CD4-positive, alpha-beta memory T cell (primary cell): ENCODE results near the gene TMEM115. TPM values are rescaled to one million over a fixed set of nuclear protein-coding genes. Genes with fewer than 3 reads are reported as not detected.

Source experiments
- CTCF ChIA-PET: fragments of 350-600 bp; sonication (Branson Sonifier 250); formaldehyde crosslinking; loops from one replicate; lab custom pipeline; 2021; ENCODE audit warnings: inconsistent platforms; ENCODE audit not compliant: partially characterized antibody; lab: Charles Lee
- POLR2A ChIA-PET: fragments of 350-600 bp; sonication (Branson Sonifier 250); formaldehyde crosslinking; loops from one replicate; lab custom pipeline; 2021; ENCODE audit not compliant: partially characterized antibody; lab: Charles Lee
- DNase-seq, 5 donors: peaks; one replicate each; pipeline versions ENCODE4 v3.0.0 to v3.0.0-alpha.2; 2020 to 2022; ENCODE audit warnings: mixed read lengths in 1 of 5
- H3K27ac ChIP-seq: one replicate; pipeline ENCODE4 v1.7.0; 2013; ENCODE audit warnings: low read depth, low read length
- H3K27me3 ChIP-seq: 2 replicates; pipeline ENCODE4 v1.7.0; 2013; ENCODE audit warnings: mild to moderate bottlenecking, low read length, moderate library complexity; ENCODE audit not compliant: insufficient read depth
- H3K36me3 ChIP-seq: 2 replicates; pipeline ENCODE4 v1.7.0; 2013; ENCODE audit warnings: mild to moderate bottlenecking, low read length, moderate library complexity; ENCODE audit not compliant: insufficient read depth
- H3K4me1 ChIP-seq: 2 replicates; pipeline ENCODE4 v1.7.0; 2013; ENCODE audit warnings: mild to moderate bottlenecking, low read length, moderate library complexity; ENCODE audit not compliant: insufficient read depth
- H3K4me3 ChIP-seq, 2 donors: one replicate each; pipeline ENCODE4 v1.7.0; 2013; ENCODE audit warnings: low read length in 2 of 2, mild to moderate bottlenecking in 1 of 2
- H3K9me3 ChIP-seq, 2 donors: one replicate each; pipeline ENCODE4 v1.7.0; 2013; ENCODE audit warnings: low read length in 2 of 2, control low read depth in 1 of 2; ENCODE audit not compliant: control insufficient read depth in 1 of 2
- H3K27ac Mint-ChIP-seq, 7 donors: one replicate each; pipeline ENCODE4 v1.8.0; 2020 to 2021; ENCODE audit warnings: mixed read lengths in 7 of 7, mild to moderate bottlenecking in 6 of 7, inconsistent platforms in 3 of 7, moderate library complexity in 3 of 7
- H3K27me3 Mint-ChIP-seq, 2 donors: one replicate each; pipeline ENCODE4 v1.8.0; 2020 to 2021; ENCODE audit warnings: mixed read lengths in 2 of 2
- H3K36me3 Mint-ChIP-seq, 2 donors: one replicate each; pipeline ENCODE4 v1.8.0; 2020 to 2021; ENCODE audit warnings: mixed read lengths in 2 of 2, inconsistent platforms in 1 of 2, mild to moderate bottlenecking in 1 of 2
- H3K4me1 Mint-ChIP-seq, 4 donors: one replicate each; pipeline ENCODE4 v1.8.0; 2020 to 2021; ENCODE audit warnings: mixed read lengths in 4 of 4, mild to moderate bottlenecking in 1 of 4
- H3K4me3 Mint-ChIP-seq, 8 donors: one replicate each; pipeline ENCODE4 v1.8.0; 2020 to 2021; ENCODE audit warnings: mixed read lengths in 8 of 8, mild to moderate bottlenecking in 7 of 8, moderate library complexity in 6 of 8, inconsistent platforms in 3 of 8
- H3K9me3 Mint-ChIP-seq, 8 donors: one replicate each; pipeline ENCODE4 v1.8.0; 2020 to 2021; ENCODE audit warnings: mixed read lengths in 8 of 8, mild to moderate bottlenecking in 5 of 8, inconsistent platforms in 3 of 8, moderate library complexity in 1 of 8
- intact Hi-C: fragments of 100-400 bp; cut with micrococcal nuclease; formaldehyde crosslinking; loops from one replicate; pipeline ENCODE4 v1.15.1; 2023
- polyA plus RNA-seq, 2 donors: library from polyadenylated mRNA; unstranded; fragments of 300-500 nt; fragmentation: Illumina TruSeq; gene quantifications; one replicate each; pipeline ENCODE4 v1.2.3, GENCODE V29; 2021
- total RNA-seq, 2 experiments: library from RNA; stranded (reverse); gene quantifications; one replicate each; pipeline ENCODE4 v1.2.3, GENCODE V29; 2021

TMEM115 gene
- total and polyA plus RNA-seq, 4 experiments from 2014 or later, result 28.6 to 38.4 (median 32.8) TPM

- H3K27me3 Mint-ChIP-seq, result no peaks in the 10 kb centered on the region
- peaks cover 41% of the 10 kb centered on the region for H3K4me1 ChIP-seq
- peaks cover 6 to 41% of the 10 kb centered on the region in 2 donors for H3K36me3 Mint-ChIP-seq
- no peaks in the 10 kb centered on the region for H3K9me3 Mint-ChIP-seq
- no peak for DNase-seq
- H3K36me3 ChIP-seq, result peaks cover 31% of the 10 kb centered on the region
- H3K4me3 Mint-ChIP-seq, result peak overlapping the region; percentile 85 to 100 (median 98)
- ChIA-PET CTCF (no interaction called here), POLR2A (interaction anchor here (2.5 to 23.7 kb wide), 3 partner anchors 10 to 60 kb away, joined by 12 to 595 read pairs (median 153); partner anchors contain the start of genes CYB561D2, HYAL3, NAA80 and NPRL2)
- H3K9me3 ChIP-seq, result no peaks in the 10 kb centered on the region
- H3K27ac ChIP-seq, result peak overlapping the region; percentile 97
- peaks cover 30 to 49% (median 39%) of the 10 kb centered on the region in 4 donors for H3K4me1 Mint-ChIP-seq
- intact Hi-C loops, result no loop called here
- H3K4me3 ChIP-seq, result peak overlapping the region; percentile 78 to 95
- H3K27me3 ChIP-seq, result no peaks in the 10 kb centered on the region
- peak overlapping the region; percentile 86 to 97 (median 90) for H3K27ac Mint-ChIP-seq
These were observed 888 bp downstream of the TMEM115 start for GRCh38 chr3:50358355-50358910.

GRCh38 chr3:50357481-50357880 lies 1.8 kb downstream of the TMEM115 start:
- CTCF ChIA-PET, result interaction anchor here (1.2 to 2.3 kb wide), 4 partner anchors 10 to 1033 kb away, joined by 3 to 13 read pairs (median 6); partner anchors contain the start of gene RBM15B
- no peaks in the 10 kb centered on the region for H3K9me3 ChIP-seq
- no peak for DNase-seq
- POLR2A ChIA-PET, result interaction anchor here (0.9 to 23.7 kb wide), 7 partner anchors 8 to 212 kb away, joined by 3 to 595 read pairs (median 9); partner anchors contain the start of genes CYB561D2, HEMK1, HYAL3 and NAA80
- no peaks in the 10 kb centered on the region for H3K27me3 ChIP-seq
- intact Hi-C loops, result no loop called here
- H3K27ac Mint-ChIP-seq, result peak overlapping the region in 6 of 7 donors; percentile 61 to 97 (median 88)
- peak overlapping the region; percentile 97 for H3K27ac ChIP-seq
- peaks cover 6 to 47% of the 10 kb centered on the region in 2 donors for H3K36me3 Mint-ChIP-seq
- no peaks in the 10 kb centered on the region for H3K9me3 Mint-ChIP-seq
- no peaks in the 10 kb centered on the region for H3K27me3 Mint-ChIP-seq
- H3K36me3 ChIP-seq, result peaks cover 34% of the 10 kb centered on the region
- H3K4me1 Mint-ChIP-seq, result peaks cover 32 to 58% (median 41%) of the 10 kb centered on the region in 4 donors
- peaks cover 41% of the 10 kb centered on the region for H3K4me1 ChIP-seq
- peak overlapping the region; percentile 9 to 95 for H3K4me3 ChIP-seq
- H3K4me3 Mint-ChIP-seq, result peak overlapping the region; percentile 31 to 100 (median 94)

GRCh38 chr3:50356553-50356952 lies 2.8 kb downstream of the TMEM115 start:
- POLR2A ChIA-PET, result interaction anchor here (0.9 to 23.7 kb wide), 6 partner anchors 8 to 213 kb away, joined by 3 to 595 read pairs (median 10); partner anchors contain the start of genes CYB561D2, HEMK1, HYAL3 and NAA80

GRCh38 chr3:50355829-50356552 lies 3.3 kb downstream of the TMEM115 start:
- POLR2A ChIA-PET, result interaction anchor here (1.7 to 23.7 kb wide), 5 partner anchors 7 to 213 kb away, joined by 8 to 595 read pairs (median 12); partner anchors contain the start of genes CYB561D2, HEMK1, HYAL3 and NAA80
- no peak for DNase-seq
- CTCF ChIA-PET, result interaction anchor here (1.2 to 2.3 kb wide), 4 partner anchors 9 to 1035 kb away, joined by 3 to 13 read pairs (median 6); partner anchors contain the start of gene RBM15B
- intact Hi-C loops, result no loop called here
- Histone ChIP-seq H3K27ac (peak overlapping the region; percentile 2), H3K9me3 (no peaks in the 10 kb centered on the region), H3K27me3 (no peaks in the 10 kb centered on the region), H3K4me1 (peaks cover 52% of the 10 kb centered on the region), H3K36me3 (peaks cover 34% of the 10 kb centered on the region), H3K4me3 (no peak overlapping the region)
- peaks cover 6 to 54% of the 10 kb centered on the region in 2 donors for H3K36me3 Mint-ChIP-seq
- H3K4me3 Mint-ChIP-seq, result peak overlapping the region in 7 of 8 donors; percentile 32 to 100 (median 90)
- peak overlapping the region in 3 of 7 donors; percentile 35 to 97 (median 61) for H3K27ac Mint-ChIP-seq
- no peaks in the 10 kb centered on the region for H3K9me3 Mint-ChIP-seq
- H3K4me1 Mint-ChIP-seq, result peaks cover 35 to 69% (median 50%) of the 10 kb centered on the region in 4 donors
- H3K27me3 Mint-ChIP-seq, result no peaks in the 10 kb centered on the region

More at GRCh38 chr3:50356553-50356952, 2.8 kb downstream of the TMEM115 start:
- Histone ChIP-seq H3K4me1 (peaks cover 47% of the 10 kb centered on the region), H3K9me3 (no peaks in the 10 kb centered on the region), H3K36me3 (peaks cover 34% of the 10 kb centered on the region), H3K4me3 (no peak overlapping the region), H3K27me3 (no peaks in the 10 kb centered on the region), H3K27ac (peak overlapping the region; percentile 97)
- intact Hi-C loops, result no loop called here
- peaks cover 6 to 49% of the 10 kb centered on the region in 2 donors for H3K36me3 Mint-ChIP-seq
- H3K4me3 Mint-ChIP-seq, result peak overlapping the region in 7 of 8 donors; percentile 32 to 100 (median 90)
- peak overlapping the region in 5 of 7 donors; percentile 53 to 97 (median 75) for H3K27ac Mint-ChIP-seq
- no peaks in the 10 kb centered on the region for H3K27me3 Mint-ChIP-seq
- H3K4me1 Mint-ChIP-seq, result peaks cover 33 to 63% (median 44%) of the 10 kb centered on the region in 4 donors
- CTCF ChIA-PET, result interaction anchor here (1.2 to 2.3 kb wide), 4 partner anchors 9 to 1034 kb away, joined by 3 to 13 read pairs (median 6); partner anchors contain the start of gene RBM15B
- no peak for DNase-seq
- H3K9me3 Mint-ChIP-seq, result no peaks in the 10 kb centered on the region

- Histone ChIP-seq H3K36me3 (peaks cover 34% of the 10 kb centered on the region), H3K4me3 (no peak overlapping the region), H3K27me3 (no peaks in the 10 kb centered on the region), H3K9me3 (no peaks in the 10 kb centered on the region), H3K4me1 (peaks cover 57% of the 10 kb centered on the region), H3K27ac (no peak overlapping the region)
- no peak overlapping the region for H3K4me3 Mint-ChIP-seq
- CTCF ChIA-PET, result interaction anchor here (1.2 kb wide), 1 partner anchor 14 kb away, joined by 4 read pairs; the partner anchor contains the start of gene RASSF1
- POLR2A ChIA-PET, result interaction anchor here (0.6 to 23.7 kb wide), 3 partner anchors 11 to 1894 kb away, joined by 3 to 595 read pairs (median 5); partner anchors contain the start of genes RASSF1, TUSC2 and ZMYND10
- peak overlapping the region in 1 of 7 donors; percentile 41 for H3K27ac Mint-ChIP-seq
- peaks cover 39 to 79% (median 58%) of the 10 kb centered on the region in 4 donors for H3K4me1 Mint-ChIP-seq
- no peaks in the 10 kb centered on the region for H3K9me3 Mint-ChIP-seq
- intact Hi-C loops, result loop anchor here (5.0 kb wide), 1 partner anchor 257 kb away; the partner anchor contains the start of gene CISH
- no peak for DNase-seq
- H3K36me3 Mint-ChIP-seq, result peaks cover 6 to 65% of the 10 kb centered on the region in 2 donors
- no peaks in the 10 kb centered on the region for H3K27me3 Mint-ChIP-seq
These were observed 4.5 kb downstream of the TMEM115 start for GRCh38 chr3:50354850-50355249.

- Histone ChIP-seq H3K27me3 (no peaks in the 10 kb centered on the region), H3K4me1 (peaks cover 60% of the 10 kb centered on the region), H3K9me3 (no peaks in the 10 kb centered on the region), H3K27ac (no peak overlapping the region), H3K36me3 (peaks cover 34% of the 10 kb centered on the region), H3K4me3 (no peak overlapping the region)
- DNase-seq, result no peak
- POLR2A ChIA-PET, result interaction anchor here (0.6 to 23.7 kb wide), 4 partner anchors 10 to 1893 kb away, joined by 3 to 595 read pairs (median 4); partner anchors contain the start of genes RASSF1, TUSC2 and ZMYND10
- no peak overlapping the region for H3K4me3 Mint-ChIP-seq
- H3K27me3 Mint-ChIP-seq, result no peaks in the 10 kb centered on the region
- CTCF ChIA-PET, result interaction anchor here (1.2 kb wide), 1 partner anchor 14 kb away, joined by 4 read pairs; the partner anchor contains the start of gene RASSF1
- intact Hi-C loops, result loop anchor here (5.0 kb wide), 1 partner anchor 258 kb away; the partner anchor contains the start of gene CISH
- no peaks in the 10 kb centered on the region for H3K9me3 Mint-ChIP-seq
- H3K4me1 Mint-ChIP-seq, result peaks cover 36 to 79% (median 57%) of the 10 kb centered on the region in 4 donors
- H3K27ac Mint-ChIP-seq, result peak overlapping the region in 1 of 7 donors; percentile 41
- peaks cover 6 to 64% of the 10 kb centered on the region in 2 donors for H3K36me3 Mint-ChIP-seq
These were observed 5.0 kb downstream of the TMEM115 start for GRCh38 chr3:50354186-50354764.
